T-helper 2 cell treated with Interferon-gamma antibody and Interleukin-4, amounts not matched to agents 100 ng/mL and 5 ng/mL, for 36 hours (primary cell): ENCODE data around the gene TRIM65. TPM values are rescaled to one million over a fixed set of nuclear protein-coding genes. Genes with fewer than 3 reads are reported as not detected.
"Not testable (repeated sequence)": the region's sequence is repeated elsewhere in the genome, so short reads cannot be mapped to it uniquely, and the experiment has no call there.

Experiments
- intact Hi-C: fragments of 100-400 bp; cut with micrococcal nuclease; formaldehyde crosslinking; loops from one replicate; pipeline ENCODE4 v1.15.1; 2023
- total RNA-seq: library from RNA; stranded (reverse); gene quantifications from 2 replicates; pipeline ENCODE4 v1.2.3, GENCODE V29; 2022

Gene TRIM65
- total RNA-seq, 1 donor from 2014 or later: 38.3 TPM

DNA sequence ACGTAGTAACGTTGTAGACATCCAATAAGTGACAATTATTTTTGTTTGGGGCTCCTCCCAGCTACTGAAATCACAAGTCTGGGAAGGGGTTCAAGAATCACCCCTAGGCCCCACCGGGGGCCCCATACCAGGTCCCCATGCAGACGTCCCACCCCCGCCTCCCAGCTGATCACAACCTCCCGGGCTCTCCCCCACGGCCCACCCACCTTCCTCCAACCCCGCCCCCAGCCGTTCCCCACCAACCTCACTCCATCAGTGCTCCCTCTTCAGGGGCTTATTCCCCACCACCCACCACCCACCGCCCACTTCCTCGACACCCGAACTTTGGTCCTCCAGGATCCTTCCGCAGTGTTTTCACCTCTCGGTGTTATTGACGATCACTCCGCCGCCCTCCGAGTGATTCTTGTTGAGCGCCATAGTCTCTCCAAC, 41.9 kb downstream of the TRIM65 start:
- intact Hi-C loops: loop anchor here (1.0 to 5.0 kb wide), 7 partner anchors 11 to 188 kb away; partner anchors contain the start of genes MRPL38, RECQL5, SAP30BP and TRIM65

DNA sequence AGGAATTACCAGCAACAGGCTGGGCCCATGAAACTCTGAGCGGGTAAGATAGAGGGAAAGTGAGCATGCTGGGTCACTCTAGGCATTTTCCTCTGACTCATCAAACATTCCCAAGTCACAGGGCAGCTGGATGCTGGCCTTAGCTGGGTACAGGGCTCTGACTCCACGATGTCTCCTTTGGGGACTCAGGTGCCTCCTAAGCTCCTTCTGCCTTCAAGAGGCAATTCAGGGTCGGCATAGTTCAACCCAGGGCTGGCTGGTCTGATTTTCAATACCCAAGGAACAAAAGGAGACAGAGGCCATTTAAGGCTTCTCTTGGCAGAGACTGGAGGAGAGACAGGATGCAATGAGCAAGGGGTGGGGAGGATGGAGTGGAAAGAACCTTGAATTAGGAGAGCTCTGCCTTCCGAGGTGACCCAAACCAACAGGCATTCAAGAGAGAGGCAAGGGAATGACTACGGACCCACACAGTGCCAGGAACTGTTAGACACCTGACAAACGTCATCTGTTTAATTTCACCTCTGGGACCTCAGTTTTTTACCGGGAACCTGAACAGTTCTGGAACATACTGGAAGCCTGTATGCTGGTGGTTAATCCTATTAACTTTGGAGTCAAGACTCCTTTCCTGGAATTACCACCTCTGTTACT, 42.5 kb downstream of the TRIM65 start:
- intact Hi-C loops: loop anchor here (2.0 kb wide), 3 partner anchors 23 to 51 kb away; partner anchors contain the start of genes MRPL38 and TRIM65

DNA sequence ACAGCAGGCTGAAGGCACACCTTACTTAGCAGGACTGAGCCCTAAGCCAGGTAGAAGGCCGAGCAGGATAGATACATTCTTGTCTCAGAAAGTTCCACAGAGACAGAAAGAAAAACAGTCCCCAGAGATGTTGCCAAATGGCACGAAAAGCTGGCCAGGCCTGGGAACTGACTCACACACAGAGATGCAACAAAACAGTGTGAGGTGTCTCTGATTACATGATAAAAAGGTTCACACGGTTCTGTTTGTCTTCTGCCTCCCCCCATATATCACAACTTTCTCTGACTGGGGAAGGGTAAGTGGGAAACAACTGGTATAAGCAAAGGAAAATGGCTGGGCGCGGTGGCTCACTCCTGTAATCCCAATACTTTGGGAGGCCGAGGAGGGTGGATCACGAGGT, 43.3 kb downstream of the TRIM65 start:
- intact Hi-C loops: no loop called here

DNA sequence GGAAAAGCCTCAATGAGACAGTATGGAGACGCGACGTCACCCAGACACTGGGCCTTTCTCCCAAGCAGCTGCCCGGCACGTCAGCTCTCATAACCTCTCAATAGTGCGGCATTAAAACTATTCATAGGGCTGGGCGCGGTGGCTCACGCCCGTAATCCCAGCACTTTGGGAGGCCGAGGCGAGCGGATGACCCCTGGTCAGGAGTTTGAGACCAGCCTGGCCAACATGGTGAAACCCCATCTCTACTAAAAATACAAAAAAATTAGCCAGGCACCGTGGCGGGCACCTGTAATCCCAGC, 45.1 kb downstream of the TRIM65 start:
- intact Hi-C loops: not testable (repeated sequence)

DNA sequence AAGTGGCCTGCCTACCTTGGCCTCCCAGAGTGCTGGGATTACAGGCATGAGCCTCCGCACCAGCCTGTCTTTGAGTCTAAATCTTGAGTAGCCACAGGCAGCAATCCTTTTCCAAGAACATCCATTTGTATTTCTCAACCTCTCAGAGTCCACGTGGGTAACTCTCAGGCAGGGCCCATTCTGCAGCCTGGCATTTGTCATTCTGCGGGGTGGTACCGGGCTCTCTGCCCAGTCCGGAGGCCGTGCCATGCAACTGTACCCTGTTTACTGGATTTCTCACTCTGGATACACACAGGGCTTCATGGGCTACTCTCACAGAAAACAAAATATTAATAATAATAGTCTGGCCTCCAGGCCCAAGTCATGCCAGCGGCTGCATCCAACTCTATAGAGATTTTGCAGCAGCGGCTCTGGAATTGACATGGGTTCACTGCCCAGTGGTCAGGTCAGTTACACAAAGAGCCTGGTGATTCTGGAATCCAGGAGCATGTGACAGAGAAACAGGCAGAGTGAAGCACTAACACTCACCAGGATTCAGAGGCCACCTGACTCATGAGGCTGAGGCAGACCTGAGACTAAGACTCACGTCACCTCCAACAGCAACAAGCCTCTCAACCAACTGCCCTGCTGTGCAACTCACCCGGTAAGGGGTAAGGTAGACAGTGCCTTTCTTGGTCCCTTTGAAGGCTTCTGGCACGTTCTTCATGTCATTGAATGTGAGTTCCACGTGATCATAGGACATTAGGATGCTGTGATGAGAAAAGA, 45.6 kb downstream of the TRIM65 start:
- intact Hi-C loops: no loop called here

DNA sequence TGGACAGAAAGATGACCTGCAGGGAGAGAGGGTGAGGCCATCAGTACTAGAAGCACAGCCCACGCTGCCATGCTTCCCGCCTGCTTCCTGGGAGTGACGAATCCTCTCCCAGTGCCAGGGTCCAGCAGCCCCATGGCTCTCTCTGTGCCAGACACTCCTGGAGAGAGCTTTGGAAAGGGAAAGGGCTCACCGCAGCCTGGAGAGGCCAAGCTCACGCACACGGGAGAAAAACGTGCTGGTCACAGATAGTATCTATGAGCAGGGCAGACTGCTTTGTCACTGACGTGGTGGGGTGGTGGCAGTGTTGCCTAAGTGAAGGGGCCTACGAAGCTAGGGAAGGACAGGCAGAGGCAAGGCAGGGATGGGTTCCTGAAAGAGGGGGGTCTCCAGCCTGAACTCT, 47.0 kb downstream of the TRIM65 start:
- intact Hi-C loops: no loop called here

DNA sequence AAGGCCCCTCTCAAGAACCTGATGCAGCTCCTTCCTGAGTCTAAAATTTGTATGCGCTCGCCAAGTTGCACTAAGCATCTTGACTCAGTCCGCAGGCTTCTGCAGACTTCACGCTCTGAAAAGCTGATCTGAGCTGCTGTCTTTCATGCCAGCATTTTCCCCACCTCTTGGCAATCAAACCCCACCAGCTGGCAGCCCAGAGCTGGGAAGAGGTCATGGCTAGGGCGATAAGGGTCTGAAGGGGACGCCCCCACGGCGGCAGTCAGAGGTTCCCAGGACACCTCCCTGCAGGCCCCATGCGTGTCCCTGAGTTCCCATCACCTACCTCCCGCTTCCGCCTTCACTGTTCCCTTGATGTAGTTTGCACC, 47.5 kb downstream of the TRIM65 start:
- intact Hi-C loops: no loop called here

DNA sequence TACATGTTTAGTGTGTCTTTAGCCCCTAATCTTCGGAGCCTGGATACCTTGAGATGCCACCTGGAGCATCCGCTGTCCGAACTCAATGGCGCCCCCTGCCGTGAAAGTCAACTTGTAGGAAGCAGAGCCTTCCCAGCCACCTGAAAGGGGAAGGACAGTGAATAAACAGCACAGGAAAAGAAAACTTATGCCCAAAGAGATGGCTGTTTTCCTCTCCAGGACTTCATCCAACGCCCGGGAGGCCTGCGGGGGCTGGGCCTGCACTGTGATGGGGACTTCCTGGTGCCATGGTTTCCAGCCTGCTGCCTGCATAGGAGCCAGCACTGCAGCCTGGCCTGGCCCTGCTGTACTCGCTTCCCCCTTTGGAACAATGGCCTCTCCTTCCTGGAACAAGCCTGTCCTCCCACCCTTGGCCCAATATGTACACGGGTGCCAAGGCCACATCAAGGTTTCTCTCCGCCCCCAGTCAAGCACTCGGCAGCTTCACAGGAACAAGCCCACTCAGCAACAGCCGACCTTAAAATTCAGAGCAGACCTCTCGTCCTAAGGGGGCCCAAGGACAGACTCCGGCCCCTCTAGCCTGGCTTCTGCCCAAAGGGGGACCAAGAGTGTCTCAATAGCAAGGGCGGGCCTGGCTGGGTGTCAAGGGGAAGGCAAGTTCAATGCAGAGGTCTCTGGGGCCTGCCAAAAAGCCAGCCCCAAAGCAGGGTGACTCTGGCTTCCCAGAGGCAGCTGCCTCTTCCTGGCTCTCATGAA, 48.0 kb downstream of the TRIM65 start:
- intact Hi-C loops: no loop called here

DNA sequence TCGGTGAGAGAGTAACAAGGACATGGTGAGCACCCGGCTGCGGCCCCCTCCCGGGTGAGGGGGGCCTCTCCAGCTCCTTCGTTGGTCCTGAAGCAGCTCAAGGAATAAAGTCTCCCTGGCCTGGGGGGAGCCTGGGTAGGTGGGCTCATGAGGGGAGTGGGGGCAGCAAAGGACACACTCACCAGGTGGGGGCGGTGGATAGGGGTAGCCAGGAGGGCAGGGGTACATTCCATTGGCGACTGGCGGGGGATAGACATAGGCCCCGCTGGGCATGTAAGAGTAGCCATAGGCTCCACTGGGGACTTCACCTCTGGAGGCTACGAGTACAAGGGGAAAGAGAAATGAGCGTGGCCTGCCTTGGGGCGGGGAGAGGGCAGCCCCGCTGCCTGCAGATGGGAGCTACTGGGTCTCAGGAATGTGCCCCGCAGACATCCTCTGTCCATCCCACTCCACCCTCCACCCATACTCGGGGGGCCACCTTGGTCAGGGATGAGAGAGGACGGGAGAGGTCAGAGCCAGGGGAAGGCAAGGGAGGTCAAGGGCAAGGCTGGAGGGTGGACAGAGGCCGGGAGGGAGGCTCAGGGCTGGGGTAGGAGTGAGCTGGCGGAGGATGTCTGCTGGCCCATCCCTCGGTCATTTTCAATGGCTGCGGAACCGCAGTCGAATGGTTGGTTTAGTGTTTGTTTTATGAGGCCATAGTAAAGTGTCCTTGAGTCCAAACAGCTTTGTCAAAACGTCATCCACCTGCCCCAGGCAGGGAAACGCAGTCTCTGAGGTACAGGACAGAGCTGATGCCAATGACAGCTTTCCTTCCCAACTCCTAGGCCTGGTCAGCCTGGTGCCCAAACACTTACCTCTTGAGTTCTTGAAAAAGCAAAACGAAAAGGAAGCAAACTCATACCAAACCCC, 48.9 kb downstream of the TRIM65 start:
- intact Hi-C loops: no loop called here

DNA sequence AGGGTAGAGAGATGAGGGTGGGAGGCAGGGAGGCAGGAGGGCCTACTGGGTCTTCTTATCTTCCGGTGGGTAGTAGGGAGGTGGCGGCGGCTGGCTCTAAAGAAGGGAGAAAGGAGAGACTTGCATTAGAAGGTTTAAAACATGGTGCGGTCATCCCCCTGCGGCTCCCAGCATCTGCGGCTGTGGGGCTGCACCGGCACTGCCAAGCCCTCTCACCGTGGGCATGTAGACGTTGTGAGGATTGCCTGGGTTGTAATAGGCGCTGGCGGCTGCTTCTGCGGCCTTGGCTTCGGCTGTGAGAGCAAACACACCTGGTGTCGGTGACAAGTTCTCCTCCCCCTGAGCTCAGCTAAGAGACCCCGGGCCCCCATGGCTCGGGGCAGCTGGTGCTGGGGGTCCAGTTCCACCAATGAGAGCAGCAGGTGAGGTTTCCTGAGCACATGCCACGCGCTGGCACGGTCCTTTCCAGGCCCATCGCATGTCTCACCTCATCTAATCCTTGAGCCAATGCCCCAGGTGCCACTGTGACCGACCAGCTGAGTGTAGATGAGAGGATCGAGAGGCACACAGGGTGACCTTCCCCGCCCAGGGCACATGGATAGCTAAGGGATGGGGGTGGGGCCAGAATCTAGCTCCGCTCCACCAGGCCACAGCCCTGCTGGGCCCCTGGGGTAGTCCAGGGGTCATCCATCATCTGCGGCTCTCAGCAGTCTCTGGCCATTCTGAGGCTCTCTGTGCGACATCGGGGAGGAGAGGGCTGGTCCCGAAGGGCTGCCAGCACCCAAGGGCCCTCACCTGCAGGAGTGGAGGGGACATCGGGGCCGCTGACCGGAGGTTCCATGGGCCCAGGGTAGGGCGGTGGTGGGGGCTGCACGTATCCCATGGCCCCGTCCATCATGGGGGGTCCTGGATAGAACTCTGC, 49.8 kb downstream of the TRIM65 start:
- intact Hi-C loops: no loop called here

DNA sequence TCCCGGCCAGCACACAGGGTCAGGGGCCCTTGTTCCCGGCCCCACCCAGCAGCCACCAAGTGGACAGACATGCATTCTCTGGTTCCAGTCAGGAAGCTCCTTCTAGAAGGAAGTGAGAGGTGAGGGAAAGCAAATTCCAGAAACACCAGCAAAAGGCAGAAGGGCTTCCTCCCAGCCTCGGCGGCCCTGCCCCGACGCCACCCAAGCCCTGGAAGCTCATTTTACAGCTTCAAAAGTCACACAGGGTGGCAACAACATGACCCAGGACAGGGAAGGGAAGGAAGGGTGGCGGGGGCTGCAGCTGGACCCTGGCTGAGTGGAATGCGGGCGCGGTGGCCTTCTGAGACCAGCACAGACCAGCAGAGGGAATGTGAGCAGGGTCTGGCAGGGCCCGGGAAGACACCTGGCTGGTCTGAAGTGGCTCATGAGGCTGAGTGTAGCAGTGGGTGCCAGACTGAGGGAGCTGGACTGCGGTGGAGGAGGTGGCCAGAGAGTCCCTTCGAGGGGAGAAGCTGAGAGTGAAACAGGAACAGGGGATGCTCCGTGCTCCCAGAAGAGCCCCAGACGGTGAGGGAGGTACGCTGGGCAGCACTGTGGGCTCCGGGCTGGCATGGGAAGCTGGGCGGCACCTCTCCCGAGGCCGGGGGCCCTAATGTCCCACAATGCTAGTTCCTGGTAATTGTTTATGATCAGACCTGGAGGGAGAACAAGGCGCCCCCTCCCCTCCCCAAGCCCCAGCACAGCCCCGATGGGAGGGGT, 50.6 kb downstream of the TRIM65 start:
- intact Hi-C loops: no loop called here

DNA sequence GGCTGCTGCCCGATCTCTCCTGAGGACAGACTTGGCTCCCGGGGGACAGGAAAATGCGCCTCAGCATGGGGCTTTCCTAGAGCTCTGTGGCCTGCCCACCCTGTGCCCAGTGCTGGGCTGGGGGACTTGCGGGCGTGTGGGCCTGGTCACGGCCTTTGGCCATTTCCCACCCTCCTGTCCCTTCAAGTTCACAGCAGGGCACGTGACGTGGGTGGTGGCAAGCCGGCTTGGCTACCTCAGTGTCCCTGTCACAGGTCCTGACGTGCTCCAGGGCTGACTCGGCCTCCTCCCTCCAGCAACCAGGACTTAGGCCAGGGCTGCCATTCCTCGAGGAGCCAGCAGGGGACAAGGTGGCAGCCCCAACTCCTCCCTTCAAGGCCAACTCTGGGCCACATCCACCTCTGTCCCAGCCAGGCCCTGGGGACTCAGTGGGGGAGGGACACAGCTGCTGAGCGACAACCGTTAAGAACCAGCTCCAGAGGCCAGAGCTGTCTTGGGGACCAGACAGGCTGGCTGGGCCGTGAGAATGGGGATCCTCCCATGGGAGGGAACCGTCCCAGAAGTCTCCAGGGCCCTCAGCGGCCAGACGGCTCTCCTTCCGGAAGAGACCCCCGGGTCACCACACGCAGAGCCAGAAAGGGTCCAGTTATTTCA, 51.6 kb downstream of the TRIM65 start:
- intact Hi-C loops: no loop called here

DNA sequence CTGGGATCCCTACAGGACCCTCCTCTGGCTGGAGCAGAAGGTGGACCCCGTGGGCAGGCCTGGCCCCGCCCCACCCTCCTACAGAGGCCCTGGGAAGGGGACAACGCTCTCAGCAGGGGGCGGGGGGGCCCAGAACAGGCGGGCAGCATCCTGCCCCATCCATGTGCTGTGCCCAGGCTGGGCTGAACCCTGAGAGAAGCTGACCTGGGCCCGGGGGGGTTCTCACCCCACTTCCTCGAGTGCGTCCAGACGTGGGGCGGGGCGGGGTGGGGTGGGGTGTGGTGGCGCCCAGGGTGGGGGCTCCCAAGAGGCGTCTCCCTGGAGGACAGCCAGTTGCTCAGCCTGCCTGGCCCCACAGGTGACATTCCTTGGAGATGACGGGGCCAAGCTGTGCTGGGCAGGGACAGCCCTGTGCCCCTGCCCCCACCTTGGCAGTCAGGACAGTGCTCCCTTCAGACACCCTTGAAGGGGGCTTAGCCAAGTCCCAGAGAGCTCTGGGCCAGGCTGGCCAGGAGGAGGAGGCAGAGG, 52.2 kb downstream of the TRIM65 start:
- intact Hi-C loops: loop anchor here (1.0 to 5.0 kb wide), 2 partner anchors 11 to 67 kb away; partner anchors contain the start of gene WBP2

DNA sequence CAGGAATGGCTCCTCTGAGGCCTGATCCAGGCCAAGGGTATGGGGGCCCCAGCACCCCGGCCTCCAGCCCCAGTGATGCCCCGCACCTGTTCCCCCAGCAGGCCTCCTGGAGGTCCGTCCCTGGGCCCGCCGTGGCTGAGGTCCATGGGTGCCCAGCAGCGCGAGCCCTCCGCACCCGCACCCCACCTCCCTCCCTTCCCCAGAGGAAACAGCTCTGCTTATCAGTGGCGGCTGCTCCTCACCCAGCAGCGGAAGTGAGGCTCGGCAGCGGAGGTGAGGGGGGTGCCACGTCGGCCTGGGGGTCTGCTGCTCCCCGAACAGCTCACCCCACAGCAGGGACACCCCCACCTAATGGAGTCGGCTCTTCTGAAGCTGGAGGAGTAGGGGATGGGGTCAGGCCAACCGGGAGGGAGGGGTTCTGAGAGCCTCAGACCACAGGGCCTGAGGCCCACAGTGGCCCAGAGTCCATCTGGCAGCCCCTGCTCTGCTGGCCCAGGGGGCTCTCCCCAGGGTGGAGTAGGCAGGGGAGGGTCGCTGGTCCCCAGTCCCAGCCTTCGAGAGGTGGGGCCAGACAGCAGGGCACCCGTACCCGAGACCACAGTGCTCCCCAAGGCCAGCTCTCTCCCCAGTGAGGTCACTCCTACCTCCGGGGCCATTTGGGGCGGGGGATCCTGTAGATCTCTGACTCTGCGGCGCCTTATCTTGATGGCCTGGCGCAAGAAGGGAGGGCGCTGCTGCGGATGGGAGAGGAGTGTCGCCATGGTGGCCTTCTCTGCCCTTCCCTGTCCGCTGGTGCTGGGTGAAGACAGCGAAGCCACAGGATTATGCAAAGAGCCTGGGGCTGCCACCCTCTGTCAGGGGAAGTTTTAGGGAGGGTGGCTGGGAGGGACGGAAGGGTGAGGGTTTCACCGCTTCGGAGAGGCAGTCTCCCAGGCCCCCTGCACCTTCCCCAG, 52.9 kb downstream of the TRIM65 start, which contains the start of gene UNC13D:
UNC13D (minus strand) TSS at position 828 of the 953 bp plus-strand sequence; CDS start at position 761, 67 bp downstream.
- intact Hi-C loops: loop anchor here (1.0 to 5.0 kb wide), 2 partner anchors 11 to 67 kb away; partner anchors contain the start of gene WBP2

DNA sequence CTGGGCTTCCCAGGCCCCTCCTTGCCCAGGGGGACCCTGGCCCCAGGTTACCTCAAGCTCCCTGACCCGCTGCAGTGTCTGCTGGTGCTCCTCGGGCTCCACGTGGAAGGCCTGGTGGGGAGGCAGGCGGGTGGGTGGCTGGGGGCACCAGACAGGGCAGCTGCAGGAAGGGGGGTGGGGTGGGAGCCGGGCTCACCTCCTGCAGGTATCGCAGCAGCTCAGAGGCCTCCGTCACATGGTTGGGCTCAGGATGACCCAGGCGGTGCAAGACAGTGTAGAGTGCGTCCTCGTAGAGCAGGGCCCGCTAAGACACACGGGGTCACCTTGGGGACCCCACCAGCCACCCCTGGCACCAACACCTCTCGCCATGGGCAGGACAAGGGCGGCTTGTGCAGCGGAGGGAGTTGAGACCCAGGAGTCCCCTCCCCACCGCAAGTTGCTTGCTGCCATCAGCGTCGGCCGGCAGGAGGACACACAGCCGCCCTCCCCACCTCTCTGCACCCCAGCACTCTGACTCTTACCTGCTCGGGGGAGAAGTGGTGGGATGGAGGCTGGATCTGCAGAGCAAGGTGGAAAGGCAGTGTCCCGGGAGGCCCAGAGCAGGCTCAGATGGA, 53.7 kb downstream of the TRIM65 start:
- intact Hi-C loops: loop anchor here (5.0 kb wide), 1 partner anchor 66 kb away; a partner anchor contains a TSS

DNA sequence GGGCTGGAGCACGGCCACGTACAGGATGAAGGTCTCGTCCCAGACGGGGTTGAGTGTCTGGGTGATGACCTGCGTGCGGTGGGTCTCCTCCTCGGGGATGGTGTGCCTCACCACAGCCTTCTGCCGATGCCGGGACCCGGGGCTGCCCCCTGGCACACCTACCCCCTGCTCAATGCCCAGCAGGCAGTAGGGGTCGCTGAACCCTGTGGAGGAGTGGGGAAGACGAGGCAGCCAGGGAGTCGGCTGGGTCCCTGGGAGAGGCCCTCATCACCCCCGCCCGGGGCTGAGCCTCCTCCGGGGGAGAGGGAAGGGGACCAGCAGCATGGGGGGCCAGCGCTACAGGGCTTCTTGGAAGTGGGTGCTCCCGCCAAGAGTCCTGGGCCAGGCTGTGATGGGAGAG, 54.3 kb downstream of the TRIM65 start:
- intact Hi-C loops: loop anchor here (5.0 kb wide), 1 partner anchor 65 kb away; a partner anchor contains a TSS

DNA sequence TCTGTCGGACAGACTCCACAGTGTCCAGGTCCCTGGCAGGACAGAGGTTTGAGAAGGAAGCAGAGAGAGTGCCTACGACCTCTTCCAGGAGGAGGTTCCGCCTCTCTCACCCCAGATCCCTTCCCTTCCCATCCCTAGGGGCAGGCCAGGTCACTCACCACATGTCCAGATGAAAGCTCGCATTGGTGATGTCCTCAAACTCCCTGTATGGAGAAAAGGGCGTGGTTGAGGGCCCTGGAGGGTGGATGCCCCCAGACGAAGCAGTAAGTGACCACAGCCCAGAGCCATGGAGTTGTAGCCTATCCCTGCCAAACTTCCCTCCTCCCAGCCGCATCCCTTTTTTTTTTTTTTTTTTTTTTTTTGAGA, 56.0 kb downstream of the TRIM65 start:
- intact Hi-C loops: loop anchor here (5.0 kb wide), 1 partner anchor 63 kb away; a partner anchor contains a TSS
